ENCODE results near the gene RAB15.

DNA sequence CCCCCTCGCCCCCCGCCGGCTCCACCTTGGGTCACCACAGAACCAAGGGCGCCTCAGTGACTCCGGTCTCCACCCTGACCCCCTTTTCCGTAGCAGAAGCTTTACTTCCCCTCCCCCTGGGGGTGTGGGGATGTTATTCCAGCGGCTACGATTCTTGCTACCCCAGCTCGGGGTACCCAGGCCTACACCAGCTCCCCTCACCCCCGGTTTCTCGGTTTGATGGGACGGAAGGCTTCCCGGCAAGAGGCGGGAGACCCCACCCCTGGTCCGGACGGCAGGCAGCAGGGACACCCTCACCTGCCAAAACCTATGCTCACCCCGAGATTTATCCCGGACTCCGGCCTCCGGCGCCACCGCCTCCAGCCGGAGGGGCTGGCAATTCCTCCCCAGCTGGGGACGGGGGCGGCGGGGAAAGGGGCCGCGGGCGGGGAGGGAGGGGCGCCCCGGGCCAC, 619 bp downstream of the RAB15 start:
- TF ChIP-seq CTCF (IDR thresholded peaks at IDR 0.05) (no peak), EP300 (IDR thresholded peaks at IDR 0.05) (no peak)

Data from stomach (tissue), 4 donors.